IMR-90 (cell line): ENCODE measurements around the gene WWC2. TPM values are rescaled to one million over a fixed set of nuclear protein-coding genes. Genes with fewer than 3 reads are reported as not detected.
A peak's percentile ranks its signal among the peaks of the same experiment; 100 is the strongest.

Experiments
- ATAC-seq: fragments of 200-7000 bp; cut with Tn5 transposase; 2 replicates; pipeline ENCODE4 v1.9.1; 2020; ENCODE audit warnings: low read depth, mild to moderate bottlenecking, moderate library complexity
- BruUV-seq: library from RNA; stranded (reverse); fragments of 400-500 nt; replicated peaks from 2 replicates; lab custom pipeline; 2021; lab: Mats Ljungman, UMichigan
- CTCF ChIA-PET: fragments of 300-600 bp; formaldehyde crosslinking; extraction: SDS; loops from one replicate; lab custom pipeline; 2021; ENCODE audit warnings: antibody characterized with exemption; lab: Yijun Ruan, JAX
- POLR2A ChIA-PET: fragments of 300-600 bp; sonication (Branson Sonifier 250); formaldehyde crosslinking; loops from one replicate; lab custom pipeline; 2022; ENCODE audit warnings: antibody characterized with exemption; ENCODE audit not compliant: unreplicated experiment; lab: Charles Lee
- DNase-seq: peaks from one replicate; pipeline ENCODE4 v3.0.0; 2013
- H2AFZ ChIP-seq: replicated peaks from 2 replicates; pipeline ENCODE3; 2013; ENCODE audit warnings: low read length, mild to moderate bottlenecking; ENCODE audit not compliant: poor library complexity
- H2AK5ac ChIP-seq: 2 replicates; pipeline ENCODE4 v1.6.1; 2013; ENCODE audit warnings: low read depth, low read length, inconsistent platforms
- H2AK9ac ChIP-seq: replicated peaks from 2 replicates; pipeline ENCODE3; 2013; ENCODE audit warnings: mild to moderate bottlenecking, low read depth, low read length, moderate library complexity; ENCODE audit not compliant: poor library complexity
- H2BK120ac ChIP-seq: 2 replicates; pipeline ENCODE4 v1.6.1; 2013; ENCODE audit warnings: low read depth, low read length, inconsistent platforms
- H2BK15ac ChIP-seq: 3 replicates; pipeline ENCODE4 v1.6.1; 2013; ENCODE audit warnings: low read depth, low read length, inconsistent platforms
- H2BK20ac ChIP-seq: 2 replicates; pipeline ENCODE4 v1.6.1; 2013; ENCODE audit warnings: low read depth, mild to moderate bottlenecking, inconsistent platforms, low read length, moderate library complexity
- H2BK5ac ChIP-seq: 2 replicates; pipeline ENCODE4 v1.6.1; 2013; ENCODE audit warnings: mild to moderate bottlenecking, low read depth, low read length, inconsistent platforms; ENCODE audit not compliant: poor library complexity, severe bottlenecking
- H3K14ac ChIP-seq: replicated peaks from 2 replicates; pipeline ENCODE4 v1.6.1; 2013; ENCODE audit warnings: low read depth, low read length, inconsistent platforms
- H3K18ac ChIP-seq: 2 replicates; pipeline ENCODE4 v1.6.1; 2013; ENCODE audit warnings: low read depth, low read length, control low read depth
- H3K23ac ChIP-seq: 2 replicates; pipeline ENCODE4 v1.6.1; 2013; ENCODE audit warnings: low read depth, low read length, inconsistent platforms
- H3K27ac ChIP-seq: 2 replicates; pipeline ENCODE4 v1.5.1; 2013; ENCODE audit warnings: mild to moderate bottlenecking, control low read depth, low read length; ENCODE audit not compliant: insufficient read depth
- H3K27me3 ChIP-seq: 2 replicates; pipeline ENCODE4 v1.6.1; 2013; ENCODE audit warnings: low read length; ENCODE audit not compliant: control insufficient read depth, insufficient read depth
- H3K36me3 ChIP-seq: 2 replicates; pipeline ENCODE4 v1.6.1; 2013; ENCODE audit warnings: low read length, mixed read lengths; ENCODE audit not compliant: control insufficient read depth, insufficient read depth
- H3K4ac ChIP-seq: 2 replicates; pipeline ENCODE4 v1.6.1; 2013; ENCODE audit warnings: low read depth, low read length, inconsistent platforms
- H3K4me1 ChIP-seq: 2 replicates; pipeline ENCODE4 v1.6.1; 2013; ENCODE audit warnings: low read length, mixed read lengths; ENCODE audit not compliant: control insufficient read depth, insufficient read depth
- H3K4me2 ChIP-seq: 2 replicates; pipeline ENCODE4 v1.6.1; 2013; ENCODE audit warnings: low read depth, mild to moderate bottlenecking, control low read depth, low read length, moderate library complexity
- H3K4me3 ChIP-seq: 2 replicates; pipeline ENCODE4 v1.5.1; 2013; ENCODE audit warnings: low read depth, mild to moderate bottlenecking, control low read depth, low read length, moderate library complexity; ENCODE audit not compliant: insufficient read depth
- H3K56ac ChIP-seq: 2 replicates; pipeline ENCODE4 v1.6.1; 2013; ENCODE audit warnings: low read length, inconsistent platforms; ENCODE audit not compliant: insufficient read depth; ENCODE audit errors: extremely low read depth
- H3K79me1 ChIP-seq, 2 experiments: 2 replicates each; pipeline ENCODE4 v1.6.1; 2013; ENCODE audit warnings: low read length in 2 of 2, inconsistent platforms in 1 of 2, low read depth in 1 of 2
- H3K9ac ChIP-seq: 2 replicates; pipeline ENCODE4 v1.6.1; 2013; ENCODE audit warnings: low read depth, low read length, control low read depth
- H3K9me1 ChIP-seq: 2 replicates; pipeline ENCODE4 v1.6.1; 2013; ENCODE audit warnings: low read length, inconsistent platforms; ENCODE audit not compliant: insufficient read depth
- H3K9me3 ChIP-seq: 2 replicates; pipeline ENCODE4 v1.6.1; 2013; ENCODE audit warnings: low read length; ENCODE audit not compliant: control insufficient read depth, insufficient read depth
- H4K20me1 ChIP-seq: 2 replicates; pipeline ENCODE4 v1.6.1; 2013; ENCODE audit warnings: low read length, inconsistent platforms; ENCODE audit not compliant: insufficient read depth
- H4K5ac ChIP-seq: 2 replicates; pipeline ENCODE4 v1.6.1; 2013; ENCODE audit warnings: mild to moderate bottlenecking, low read depth, low read length, control low read depth
- H4K8ac ChIP-seq, 2 experiments: 2 replicates each; pipeline ENCODE4 v1.6.1; 2013; ENCODE audit warnings: low read depth in 2 of 2, low read length in 2 of 2, control low read depth in 1 of 2, inconsistent platforms in 1 of 2
- H4K91ac ChIP-seq: 2 replicates; pipeline ENCODE4 v1.6.1; 2013; ENCODE audit warnings: low read depth, low read length, inconsistent platforms; ENCODE audit not compliant: insufficient read depth
- CEBPB ChIP-seq: IDR thresholded peaks from 2 replicates; pipeline ENCODE4 v1.6.1; 2012; ENCODE audit warnings: low read depth, low read length, improper control_type of control experiment
- NFE2L2 ChIP-seq: fragments of 150-350 bp; IDR thresholded peaks from 2 replicates; pipeline ENCODE4 v1.6.1; 2016; ENCODE audit warnings: low read depth, mild to moderate bottlenecking, low read length
- POLR2A ChIP-seq: IDR thresholded peaks from 2 replicates; pipeline ENCODE4 v1.6.1; 2012; ENCODE audit warnings: mild to moderate bottlenecking, low read depth, low read length
- RAD21 ChIP-seq: IDR thresholded peaks from 2 replicates; pipeline ENCODE4 v1.6.1; 2012; ENCODE audit warnings: low read length, improper control_type of control experiment
- WGBS, 2 experiments: methylation state at CpG; one replicate each; pipeline versions ENCODE4 v1.1.5 to v1.1.7; 2013; ENCODE audit warnings: missing lambda C conversion rate in 2 of 2; ENCODE audit not compliant: insufficient read length in 1 of 2; ENCODE audit errors: extremely low coverage in 2 of 2; 5-methylcytosine and 5-hydroxymethylcytosine counted together
- dilution Hi-C: fragments of 300-500 bp; cut with HindIII; formaldehyde crosslinking; loops from one replicate; pipeline ENCODE4 v1.14.3; 2018; ENCODE audit warnings: low sequenced_read_pairs; ENCODE audit not compliant: unreplicated experiment
- in situ Hi-C: fragments of 300-500 bp; cut with MboI; formaldehyde crosslinking; loops from 3 replicates; pipeline ENCODE4 v1.14.3; 2019; ENCODE audit warnings: low sequenced_read_pairs, inconsistent platforms, mixed read lengths
- intact Hi-C: fragments of 100-400 bp; cut with micrococcal nuclease; formaldehyde crosslinking; loops from 2 replicates; pipeline ENCODE4 v1.10.0; 2022
- polyA plus RNA-seq, 3 experiments: library from polyadenylated mRNA; depleted of rRNA; stranded (reverse); fragments of >200 nt; gene quantifications; 2 replicates each; pipeline ENCODE4 v1.2.3, GENCODE V29; 2012; ENCODE audit warnings: low replicate concordance in 1 of 3
- total RNA-seq: library from RNA; depleted of rRNA; stranded (reverse); fragments of >200 nt; gene quantifications from 2 replicates; pipeline ENCODE4 v1.2.3, GENCODE V29; 2012
- TF ChIP-seq, protein P1 (sequence below): fragments of 150-350 bp; IDR thresholded peaks from 2 replicates; pipeline ENCODE4 v1.6.1; 2016; ENCODE audit warnings: low read depth, mild to moderate bottlenecking, low read length, moderate library complexity, borderline replicate concordance

Gene WWC2
- total and polyA plus RNA-seq, 2 of the 4 experiments (the other 2 are of a cell fraction), result 26.6 to 27.4 TPM

DNA sequence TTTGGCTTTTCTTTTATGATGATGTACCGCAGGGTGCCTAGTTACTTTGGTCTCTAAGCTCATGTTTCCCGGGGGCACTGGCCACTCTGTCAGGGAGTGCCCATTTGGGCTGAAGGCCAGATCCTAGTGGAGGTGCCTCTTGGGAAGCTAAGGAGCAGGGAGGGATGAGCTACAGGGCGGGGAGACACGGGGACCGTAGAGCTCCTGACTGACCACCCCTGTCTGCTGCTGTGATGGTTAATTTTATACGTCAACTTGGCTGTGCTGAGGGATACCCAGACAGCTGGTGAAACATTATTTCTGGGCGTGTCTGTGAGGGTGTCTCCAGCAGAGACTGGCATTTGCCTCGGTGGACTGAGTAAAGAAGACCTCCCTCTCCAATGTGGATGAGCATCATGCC lies 248.1 kb downstream of the WWC2 start:
- no peak overlapping the region for H3K4me2 ChIP-seq
- dilution Hi-C loops, result no loop called here
- H2BK15ac ChIP-seq, result 0 out of 3 replicates have a peak overlapping the region, but pooled peaks have one; percentile 60
- H3K4ac ChIP-seq, result peak overlapping the region; percentile 81
- no TSS peak for BruUV-seq
- no peak for TF ChIP-seq RAD21
- no peak for TF ChIP-seq CEBPB
- TF ChIP-seq, protein P1, sequence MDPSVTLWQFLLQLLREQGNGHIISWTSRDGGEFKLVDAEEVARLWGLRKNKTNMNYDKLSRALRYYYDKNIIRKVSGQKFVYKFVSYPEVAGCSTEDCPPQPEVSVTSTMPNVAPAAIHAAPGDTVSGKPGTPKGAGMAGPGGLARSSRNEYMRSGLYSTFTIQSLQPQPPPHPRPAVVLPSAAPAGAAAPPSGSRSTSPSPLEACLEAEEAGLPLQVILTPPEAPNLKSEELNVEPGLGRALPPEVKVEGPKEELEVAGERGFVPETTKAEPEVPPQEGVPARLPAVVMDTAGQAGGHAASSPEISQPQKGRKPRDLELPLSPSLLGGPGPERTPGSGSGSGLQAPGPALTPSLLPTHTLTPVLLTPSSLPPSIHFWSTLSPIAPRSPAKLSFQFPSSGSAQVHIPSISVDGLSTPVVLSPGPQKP, result no peak
- no peak for TF ChIP-seq POLR2A
- TF ChIP-seq NFE2L2, result no peak
- no peak overlapping the region for H2AFZ ChIP-seq
- H4K8ac ChIP-seq, result peak overlapping the region in 1 of 2 experiments; percentile 40; a peak in 2 of 4 replicates
- H3K79me1 ChIP-seq, result no peaks in the 10 kb centered on the region
- H2BK20ac ChIP-seq, result peak overlapping the region; percentile 92
- ATAC-seq (no peak), DNase-seq (no peak)
- no peak overlapping the region for H3K27ac ChIP-seq
- no peaks in the 10 kb centered on the region for H3K36me3 ChIP-seq
- H2AK5ac ChIP-seq, result peak overlapping the region; percentile 29; the same call in 1 of the 2 replicates
- H4K91ac ChIP-seq, result peak overlapping the region; percentile 72
- peak overlapping the region; percentile 9 for H2AK9ac ChIP-seq
- H3K23ac ChIP-seq, result no peak overlapping the region
- no peaks in the 10 kb centered on the region for H3K9me3 ChIP-seq
- peaks cover 10% of the 10 kb centered on the region; the same call in 1 of the 2 replicates for H3K4me1 ChIP-seq
- H3K56ac ChIP-seq, result no peak overlapping the region
- ChIA-PET CTCF (interaction anchor here (0.6 kb wide), 1 partner anchor 16 kb away, joined by 3 read pairs; no protein-coding TSS in a partner anchor), POLR2A (no interaction called here)
- H2BK120ac ChIP-seq, result peak overlapping the region; percentile 89
- H3K27me3 ChIP-seq, result no peaks in the 10 kb centered on the region
- 97% methylated on average over 5 of the region's 8 CpGs; no CpG with 5 or more reads in 1 of the 2 experiments for WGBS, 2 experiments
- H3K9me1 ChIP-seq, result 0 out of 2 replicates have a peak, but pooled peaks cover 5% of the 10 kb centered on the region
- H3K14ac ChIP-seq, result no peak overlapping the region
- in situ Hi-C loops, result no loop called here
- H4K20me1 ChIP-seq, result no peaks in the 10 kb centered on the region
- no peak overlapping the region for H3K9ac ChIP-seq
- intact Hi-C loops, result no loop called here
- H3K18ac ChIP-seq, result peak overlapping the region; percentile 39; the same call in 1 of the 2 replicates
- H3K4me3 ChIP-seq, result no peak overlapping the region
- no peak overlapping the region for H2BK5ac ChIP-seq
- peak overlapping the region; percentile 21; the same call in 1 of the 2 replicates for H4K5ac ChIP-seq
